HUES64 (cell line): ENCODE results near the gene TNFAIP1.

Experiments
- H3K27ac ChIP-seq: 2 replicates; pipeline ENCODE4 v1.7.0; 2013; ENCODE audit warnings: low read depth, low read length, inconsistent platforms
- H3K27me3 ChIP-seq: 2 replicates; pipeline ENCODE4 v1.6.1; 2013; ENCODE audit warnings: mild to moderate bottlenecking, low read length; ENCODE audit not compliant: insufficient read depth
- H3K36me3 ChIP-seq: 2 replicates; pipeline ENCODE4 v1.6.1; 2013; ENCODE audit warnings: mild to moderate bottlenecking, low read length; ENCODE audit not compliant: insufficient read depth
- H3K4me1 ChIP-seq: 2 replicates; pipeline ENCODE4 v1.6.1; 2013; ENCODE audit warnings: mild to moderate bottlenecking, low read length, moderate library complexity; ENCODE audit not compliant: insufficient read depth
- H3K4me3 ChIP-seq: 2 replicates; pipeline ENCODE4 v1.5.1; 2013; ENCODE audit warnings: mild to moderate bottlenecking, low read length, moderate library complexity
- H3K9ac ChIP-seq: 2 replicates; pipeline ENCODE4 v1.6.1; 2013; ENCODE audit warnings: mild to moderate bottlenecking, low read depth, low read length
- H3K9me3 ChIP-seq: 2 replicates; pipeline ENCODE4 v1.6.1; 2013; ENCODE audit warnings: low read depth, low read length; ENCODE audit not compliant: insufficient read depth
- WGBS: fragments of 150-250, 120-280 bp; methylation state at CpG from one replicate; pipeline ENCODE4 v1.1.7; 2013; ENCODE audit warnings: missing lambda C conversion rate; 5-methylcytosine and 5-hydroxymethylcytosine counted together

The TNFAIP1 gene

DNA sequence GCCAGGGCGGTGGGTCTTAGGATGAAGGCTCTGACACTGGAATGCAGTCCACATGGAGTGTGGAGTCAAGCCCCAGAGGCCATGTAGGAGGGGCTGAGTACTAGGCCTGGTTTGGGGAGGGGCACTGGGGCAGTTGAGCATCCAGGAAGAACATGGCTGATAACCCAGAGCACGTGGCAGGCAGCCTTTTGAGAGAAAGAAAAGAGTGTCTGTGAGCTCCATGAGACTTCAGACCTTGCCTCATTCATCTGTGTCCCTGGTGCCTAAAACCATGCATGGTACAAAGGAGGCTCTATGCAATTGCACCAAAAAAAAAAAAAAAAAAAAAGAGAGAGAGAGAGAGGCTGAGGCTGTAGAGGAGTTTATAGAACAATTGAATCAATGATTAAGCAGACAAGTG is 55.8 kb downstream of the TNFAIP1 start:
- H3K27ac ChIP-seq, result no peak overlapping the region
- no peak overlapping the region for H3K4me3 ChIP-seq
- H3K27me3 ChIP-seq, result peaks cover 6% of the 10 kb centered on the region
- no peaks in the 10 kb centered on the region for H3K9me3 ChIP-seq
- H3K4me1 ChIP-seq, result no peaks in the 10 kb centered on the region
- no peak overlapping the region for H3K9ac ChIP-seq
- 71% methylated on average over 2 of the region's 2 CpGs for WGBS
- H3K36me3 ChIP-seq, result no peaks in the 10 kb centered on the region

DNA sequence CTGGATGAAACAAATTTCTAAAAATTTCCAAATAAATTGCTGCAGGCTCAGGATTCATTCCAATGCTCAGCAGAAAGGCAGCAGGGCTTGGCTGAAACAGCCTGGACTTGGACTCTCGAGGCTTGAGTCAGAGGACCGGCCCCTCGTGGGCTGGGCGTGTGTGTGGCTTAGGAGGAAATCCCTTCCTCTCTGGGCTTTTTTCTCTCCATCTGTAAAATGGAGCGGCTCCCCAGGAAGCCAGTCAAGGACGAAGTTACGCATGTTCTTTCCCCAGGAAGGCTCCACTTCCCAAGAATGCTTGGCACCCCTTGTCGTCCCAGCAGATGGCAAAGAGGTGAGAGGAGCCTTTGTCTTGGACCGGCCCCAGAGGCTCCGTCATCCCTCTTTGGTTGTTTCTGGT is 56.9 kb downstream of the TNFAIP1 start:
- H3K9ac ChIP-seq, result no peak overlapping the region
- no peak overlapping the region for H3K27ac ChIP-seq
- no peaks in the 10 kb centered on the region for H3K27me3 ChIP-seq
- H3K4me1 ChIP-seq, result no peaks in the 10 kb centered on the region
- H3K9me3 ChIP-seq, result no peaks in the 10 kb centered on the region
- no peaks in the 10 kb centered on the region for H3K36me3 ChIP-seq
- 56% methylated on average over 10 of the region's 10 CpGs for WGBS
- no peak overlapping the region for H3K4me3 ChIP-seq

DNA sequence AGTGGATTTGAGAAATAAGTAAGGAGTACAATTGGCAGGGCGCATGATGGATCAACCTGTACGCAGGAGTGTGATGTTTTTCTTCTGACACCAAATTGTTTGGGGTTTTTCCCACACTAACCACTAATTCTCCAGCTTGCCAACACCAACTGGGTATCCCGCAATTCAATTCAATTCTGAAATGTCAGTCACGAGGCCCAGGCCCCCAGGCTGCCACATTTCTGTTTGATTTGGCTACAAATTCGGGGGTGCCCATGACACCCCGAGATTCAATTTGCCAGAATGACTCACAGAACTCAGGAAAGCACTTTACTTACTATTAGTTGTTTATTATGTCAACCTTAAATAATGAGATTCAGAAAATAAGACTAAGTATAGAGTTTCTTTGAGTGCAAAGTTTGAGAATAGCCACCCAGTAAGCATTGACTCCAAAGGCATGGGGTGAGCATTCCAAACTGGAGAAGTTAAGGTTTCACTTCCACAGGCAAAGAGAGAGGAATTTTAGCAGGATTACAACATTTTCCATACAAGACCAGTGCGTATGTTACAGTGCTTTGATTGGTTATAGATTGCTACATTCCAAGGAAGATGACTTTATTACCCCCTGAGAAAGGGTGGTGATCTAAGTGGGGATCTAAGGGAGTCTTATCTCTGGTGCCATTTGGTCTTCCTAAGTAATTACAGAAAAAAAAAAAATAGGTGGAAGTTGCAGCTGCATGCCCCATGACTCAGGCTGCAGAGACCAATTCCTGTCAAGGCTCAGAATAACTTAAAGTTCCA is 59.0 kb downstream of the TNFAIP1 start:
- Histone ChIP-seq H3K27me3 (peaks cover 4% of the 10 kb centered on the region; the same call in 1 of the 2 replicates), H3K4me3 (no peak overlapping the region), H3K27ac (no peak overlapping the region), H3K4me1 (no peaks in the 10 kb centered on the region), H3K9ac (no peak overlapping the region), H3K9me3 (no peaks in the 10 kb centered on the region), H3K36me3 (no peaks in the 10 kb centered on the region)
- WGBS, result 94% methylated on average over 6 of the region's 7 CpGs

DNA sequence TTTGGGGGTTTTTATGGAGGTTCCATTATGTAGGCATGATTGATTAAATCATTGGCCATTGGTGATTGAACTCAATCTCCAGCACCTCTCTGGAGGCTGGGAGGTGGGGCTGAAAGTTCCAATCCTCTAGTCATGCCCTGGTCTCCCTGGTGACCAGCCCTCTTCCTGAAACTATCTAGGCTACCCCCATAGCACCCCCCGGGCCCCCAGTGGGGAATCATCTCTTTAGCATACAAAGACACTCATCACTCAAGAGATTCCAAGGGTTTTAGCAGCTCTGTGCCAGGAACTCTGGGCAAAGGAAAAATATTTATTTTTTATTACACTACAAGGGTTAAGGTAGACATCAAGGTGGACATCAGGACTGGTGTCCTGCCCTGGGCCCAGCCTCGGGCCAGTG is 59.9 kb downstream of the TNFAIP1 start:
- no peaks in the 10 kb centered on the region for H3K36me3 ChIP-seq
- no peak overlapping the region for H3K27ac ChIP-seq
- H3K4me1 ChIP-seq, result no peaks in the 10 kb centered on the region
- H3K9ac ChIP-seq, result no peak overlapping the region
- no peaks in the 10 kb centered on the region for H3K9me3 ChIP-seq
- 66% methylated on average over 2 of the region's 2 CpGs for WGBS
- H3K27me3 ChIP-seq, result peaks cover 9% of the 10 kb centered on the region; the same call in 1 of the 2 replicates
- H3K4me3 ChIP-seq, result no peak overlapping the region

DNA sequence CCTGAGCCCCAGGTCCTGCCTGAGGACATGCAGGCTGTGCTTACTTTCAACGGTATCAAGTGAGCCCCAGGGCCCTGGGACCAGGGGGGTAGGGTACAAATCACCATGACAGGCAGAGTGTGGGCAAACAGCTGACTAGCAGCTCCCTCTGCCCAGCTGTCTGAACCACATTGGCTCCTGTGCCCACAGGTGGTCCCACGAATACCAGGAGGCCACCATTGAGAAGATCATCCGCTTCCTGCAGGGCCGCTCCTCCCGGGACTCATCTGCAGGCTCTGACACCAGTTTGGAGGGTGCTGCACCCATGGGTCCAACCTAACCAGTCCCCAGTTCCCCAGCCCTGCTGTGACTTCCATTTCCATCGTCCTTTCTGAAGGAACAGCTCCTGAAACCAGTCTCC is 60.4 kb downstream of the TNFAIP1 start:
- Histone ChIP-seq H3K4me1 (no peaks in the 10 kb centered on the region), H3K9me3 (no peaks in the 10 kb centered on the region), H3K27ac (no peak overlapping the region), H3K9ac (no peak overlapping the region), H3K36me3 (no peaks in the 10 kb centered on the region), H3K27me3 (peaks cover 15% of the 10 kb centered on the region; the same call in 1 of the 2 replicates), H3K4me3 (no peak overlapping the region)
- WGBS, result 89% methylated on average over 6 of the region's 6 CpGs
